Hepatic stellate cell (primary cell): ENCODE data around the gene ZRANB3.
A peak's percentile ranks its signal among the peaks of the same experiment; 100 is the strongest.

Experiments
- DNase-seq: peaks from one replicate; pipeline ENCODE4 v3.0.0; 2011; ENCODE audit warnings: low spot score

Gene ZRANB3

GRCh38 chr2:135246711-135247270 lies 284.2 kb downstream of the ZRANB3 start:
- no peak for DNase-seq

- DNase-seq = no peak
Observed at GRCh38 chr2:135245071-135245470, 285.9 kb downstream of the ZRANB3 start.

- DNase-seq = no peak
Observed at GRCh38 chr2:135238651-135239050, 292.4 kb downstream of the ZRANB3 start.

- no peak for DNase-seq
Observed at GRCh38 chr2:135230150-135230549, 300.9 kb downstream of the ZRANB3 start.

GRCh38 chr2:135227386-135227785 lies 303.6 kb downstream of the ZRANB3 start:
- no peak for DNase-seq

- peak; percentile 28 for DNase-seq
Observed at GRCh38 chr2:135226961-135227360, 304.1 kb downstream of the ZRANB3 start.

GRCh38 chr2:135225781-135226180 lies 305.2 kb downstream of the ZRANB3 start:
- no peak for DNase-seq

GRCh38 chr2:135219226-135219625 lies 311.8 kb downstream of the ZRANB3 start:
- no peak for DNase-seq

- no peak for DNase-seq
Observed at GRCh38 chr2:135218426-135218825, 312.6 kb downstream of the ZRANB3 start.

- no peak for DNase-seq
Observed at GRCh38 chr2:135212757-135213156, 318.3 kb downstream of the ZRANB3 start.

- DNase-seq = no peak
Observed at GRCh38 chr2:135208016-135208415, 323.0 kb downstream of the ZRANB3 start.

- no peak for DNase-seq
Observed at GRCh38 chr2:135203944-135204343, 327.1 kb downstream of the ZRANB3 start.

- DNase-seq = no peak
Observed at GRCh38 chr2:135202751-135203150, 328.3 kb downstream of the ZRANB3 start.

GRCh38 chr2:135198481-135198880 lies 332.5 kb downstream of the ZRANB3 start:
- no peak for DNase-seq

- DNase-seq = no peak
Observed at GRCh38 chr2:135190799-135191198, 340.2 kb downstream of the ZRANB3 start.

GRCh38 chr2:135189148-135189547 lies 341.9 kb downstream of the ZRANB3 start:
- no peak for DNase-seq

- DNase-seq = no peak
Observed at GRCh38 chr2:135187270-135187669, 343.7 kb downstream of the ZRANB3 start.

GRCh38 chr2:135186054-135186453 lies 345.0 kb downstream of the ZRANB3 start:
- DNase-seq = no peak

- no peak for DNase-seq
Observed at GRCh38 chr2:135183822-135184221, 347.2 kb downstream of the ZRANB3 start.

- no peak for DNase-seq
Observed at GRCh38 chr2:135182601-135183000, 348.4 kb downstream of the ZRANB3 start.

GRCh38 chr2:135182190-135182589 lies 348.8 kb downstream of the ZRANB3 start:
- DNase-seq = no peak

GRCh38 chr2:135179689-135180088 lies 351.3 kb downstream of the ZRANB3 start:
- DNase-seq = no peak

GRCh38 chr2:135175177-135175576 lies 355.8 kb downstream of the ZRANB3 start:
- no peak for DNase-seq

- no peak for DNase-seq
Observed at GRCh38 chr2:135174810-135175093, 356.3 kb downstream of the ZRANB3 start.
